IPS-NIHi7 (cell line): ENCODE measurements around the gene FXYD1.
"Not testable (repeated sequence)": the region's sequence is repeated elsewhere in the genome, so short reads cannot be mapped to it uniquely, and the experiment has no call there.

Experiments used
- DNase-seq: peaks from one replicate; pipeline ENCODE4 v3.0.0; 2012; ENCODE audit warnings: mixed read lengths; ENCODE audit errors: extremely low spot score

Gene FXYD1

GRCh38 chr19:35138305-35138892 is at the start of gene FXYD1:
Gene FXYD1, plus strand, starts transcription at chr19:35138824. Its CDS starts 1,256 bp downstream, at chr19:35140080.
- no peak for DNase-seq

- no peak for DNase-seq
Measured at GRCh38 chr19:35089554-35089953, 49.1 kb upstream of the FXYD1 start.

GRCh38 chr19:35090160-35090505 is 48.5 kb upstream of the FXYD1 start:
- no peak for DNase-seq

GRCh38 chr19:35090506-35091214 is 48.0 kb upstream of the FXYD1 start:
- peak; percentile 84 for DNase-seq

- DNase-seq, result no peak
Measured at GRCh38 chr19:35093430-35093829, 45.2 kb upstream of the FXYD1 start.

DNA sequence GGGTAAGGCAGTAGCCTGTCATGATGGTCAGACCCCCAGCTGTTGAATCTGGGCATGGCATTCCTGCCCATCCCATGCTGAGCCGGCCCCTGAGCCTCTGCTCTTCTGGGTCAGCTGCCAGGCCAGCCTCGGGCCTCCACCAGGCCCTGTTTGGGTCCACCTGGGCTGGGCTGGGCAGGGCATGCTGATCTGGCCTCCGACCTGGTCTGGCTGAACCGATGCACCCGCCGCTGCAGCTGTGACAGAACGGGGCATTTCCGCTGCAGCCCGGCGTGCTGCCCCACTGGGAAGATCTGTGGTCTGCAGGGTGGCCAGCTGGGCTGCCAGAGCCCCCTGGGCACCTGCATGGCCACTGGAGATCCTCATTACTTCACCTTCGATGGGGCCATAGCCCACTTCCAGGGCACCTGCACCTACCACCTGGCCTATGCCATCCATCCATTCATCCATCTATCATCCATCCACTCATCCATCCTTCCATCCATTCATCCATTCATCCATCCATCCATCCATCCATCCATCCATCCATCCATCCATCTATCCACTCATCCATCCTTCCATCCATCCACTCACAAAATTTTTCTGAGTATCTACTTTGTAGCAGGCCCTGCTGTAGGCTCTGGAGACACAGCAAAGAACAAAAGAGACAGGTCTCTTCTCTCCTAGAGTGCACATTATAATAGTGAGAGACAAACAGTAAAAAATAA is 44.5 kb upstream of the FXYD1 start:
- no peak for DNase-seq

DNA sequence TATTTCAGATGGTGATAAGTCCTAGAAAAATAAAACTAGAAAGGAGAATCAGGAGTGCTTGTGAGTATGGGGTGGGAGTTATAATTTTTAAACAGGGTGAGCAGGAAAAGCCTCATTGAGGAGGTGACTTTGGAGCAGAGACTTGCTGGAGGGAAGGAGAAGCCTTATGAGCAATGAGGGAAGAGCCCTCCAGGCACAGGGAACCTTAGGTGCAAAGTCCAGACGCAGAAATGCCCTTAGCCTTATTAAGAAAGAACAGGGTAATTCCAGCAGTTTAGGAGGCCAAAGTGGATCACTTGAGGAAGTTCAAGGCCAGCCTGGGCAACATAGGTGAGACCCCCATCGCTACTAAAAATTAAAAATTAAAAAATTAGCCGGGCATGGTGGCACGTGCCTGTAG is 44.0 kb upstream of the FXYD1 start:
- no peak for DNase-seq

DNA sequence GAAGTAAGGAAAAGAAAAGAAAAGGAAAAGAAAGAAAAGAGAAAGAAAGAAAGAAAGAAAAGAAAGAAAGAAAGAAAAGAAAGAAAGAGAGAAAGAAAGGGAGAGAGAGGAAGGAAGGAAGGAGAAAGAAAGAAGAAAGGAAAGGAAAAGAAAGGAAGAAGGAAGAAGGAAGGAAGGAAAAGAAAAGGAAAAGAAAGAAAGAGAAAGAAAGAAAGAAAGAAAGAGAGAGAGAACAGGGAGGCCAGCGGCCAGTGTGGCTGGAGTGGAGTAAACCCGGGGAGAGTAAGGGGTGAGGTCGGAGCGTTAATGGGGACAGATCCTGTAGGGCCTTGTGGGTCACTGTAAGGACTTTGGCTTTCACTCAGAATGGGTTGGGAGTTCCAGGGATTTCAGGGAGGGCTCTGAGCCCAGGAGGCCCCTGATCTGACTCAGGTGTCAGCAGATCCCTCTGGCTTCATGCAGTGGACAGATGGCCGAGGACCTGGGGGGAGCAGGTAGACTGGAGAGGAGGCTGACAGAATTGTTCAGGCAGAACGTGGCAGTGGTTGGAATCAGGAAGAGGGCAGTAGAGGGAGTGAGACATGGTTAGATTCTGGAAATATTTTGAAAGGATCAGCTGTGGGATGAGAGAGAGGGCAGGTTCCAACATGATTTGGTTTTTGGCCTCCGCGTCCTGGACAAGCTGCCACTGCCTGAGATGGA is 42.8 kb upstream of the FXYD1 start:
- no peak for DNase-seq

- DNase-seq, result no peak
Measured at GRCh38 chr19:35098413-35099049, 40.1 kb upstream of the FXYD1 start.

DNA sequence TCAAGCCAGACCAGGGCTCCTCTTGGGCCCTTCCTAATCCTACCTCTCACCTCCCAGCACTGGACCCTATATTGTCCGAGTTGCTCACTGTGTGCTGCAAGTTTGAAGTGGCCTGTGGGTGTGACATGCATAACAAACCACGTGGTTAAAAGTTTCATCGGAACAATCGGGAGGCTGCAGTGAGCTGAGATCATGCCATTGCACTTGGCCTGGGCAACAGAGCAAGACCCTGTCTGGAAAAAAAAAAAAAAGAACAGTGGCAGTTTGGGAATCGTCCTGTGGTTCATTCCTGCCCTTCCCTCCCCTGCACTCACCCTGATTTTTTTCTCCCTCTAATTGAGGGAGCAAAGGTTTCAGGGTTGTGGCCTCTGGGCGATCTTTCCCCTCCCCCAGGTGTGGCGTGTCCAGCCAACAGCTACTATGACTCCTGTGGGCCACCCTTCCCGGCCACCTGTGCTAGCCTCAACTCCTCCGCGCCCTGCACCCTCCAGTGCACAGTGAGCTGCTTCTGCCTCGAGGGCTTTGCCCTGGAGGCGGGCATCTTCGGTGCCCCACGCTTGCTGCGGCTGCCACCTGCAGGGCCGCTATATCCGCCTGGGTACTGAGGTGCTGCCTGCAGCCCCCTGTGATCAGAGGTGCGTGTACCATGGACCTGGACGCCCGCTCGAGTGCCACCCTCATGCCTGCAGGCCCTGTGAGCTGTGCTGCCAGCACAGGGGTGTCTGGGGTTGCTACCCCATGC is 39.3 kb upstream of the FXYD1 start:
- DNase-seq, result no peak

DNA sequence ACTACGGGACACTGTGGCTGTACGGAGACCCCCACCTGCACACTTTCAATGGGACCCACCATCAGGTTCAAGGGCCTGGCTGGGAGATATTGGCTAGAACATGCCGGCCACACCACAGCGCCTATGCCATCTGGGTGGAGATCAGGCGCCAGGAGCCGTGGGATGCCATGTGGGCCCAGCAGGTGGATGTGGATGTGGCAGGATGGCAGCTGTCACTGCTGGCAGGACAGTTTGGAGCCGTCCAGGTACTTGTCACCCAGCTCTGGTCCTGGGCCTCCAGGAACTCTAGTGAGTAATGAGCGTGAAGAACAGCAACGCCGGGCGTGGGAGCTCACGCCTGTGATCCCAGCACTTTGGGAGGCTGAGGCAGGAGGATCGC is 38.7 kb upstream of the FXYD1 start:
- DNase-seq, result no peak

DNA sequence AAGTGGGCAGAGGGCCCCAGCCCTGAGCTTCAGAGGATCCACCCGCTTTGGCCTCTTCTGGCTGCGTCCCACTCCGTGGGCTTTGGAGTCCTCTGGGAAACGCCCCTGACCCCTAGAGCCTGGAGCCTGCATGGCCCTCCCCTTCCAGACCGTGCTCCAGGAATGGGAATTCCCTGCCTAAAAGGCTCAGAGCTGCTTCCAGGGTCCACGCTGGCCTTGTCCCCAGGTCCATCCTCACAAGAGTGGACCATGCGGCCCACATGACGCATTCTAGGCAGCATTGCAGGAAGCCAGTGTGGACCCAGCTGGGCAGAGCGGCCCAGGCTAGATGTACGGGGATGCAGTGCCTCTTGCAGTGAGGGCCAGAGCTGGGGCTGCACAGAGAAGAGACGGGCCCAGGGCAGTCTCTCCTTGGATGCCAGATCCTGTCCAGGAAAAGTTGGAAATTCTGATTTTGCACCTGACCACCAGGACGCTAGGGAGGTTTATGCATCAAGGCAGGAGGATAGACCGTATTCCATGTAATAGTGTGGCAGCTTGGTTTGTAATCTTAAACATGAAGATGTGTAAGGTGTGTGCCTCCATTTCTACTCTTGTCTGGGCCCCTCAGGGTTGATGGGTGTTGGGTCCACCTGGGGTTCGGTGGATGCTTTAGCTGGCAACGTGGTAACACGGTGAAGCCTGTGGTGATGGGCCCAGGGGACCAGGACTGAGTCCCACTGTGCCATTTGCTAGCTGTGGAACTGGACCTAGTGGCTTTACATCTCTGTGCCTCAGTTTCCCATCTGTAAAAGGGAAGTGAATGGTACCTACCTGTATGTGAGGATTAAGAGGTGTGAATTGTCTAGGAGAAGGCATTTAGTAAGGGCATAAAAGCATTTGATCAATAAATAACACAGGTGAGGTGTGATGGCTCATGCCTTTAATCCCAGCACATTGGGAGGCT is 37.8 kb upstream of the FXYD1 start:
- DNase-seq, result no peak

- not testable (repeated sequence) for DNase-seq
Measured at GRCh38 chr19:35101949-35102348, 36.7 kb upstream of the FXYD1 start.

GRCh38 chr19:35103614-35104013 is 35.0 kb upstream of the FXYD1 start:
- not testable (repeated sequence) for DNase-seq

- no peak for DNase-seq
Measured at GRCh38 chr19:35104361-35104760, 34.3 kb upstream of the FXYD1 start.

GRCh38 chr19:35105047-35105410 is 33.6 kb upstream of the FXYD1 start:
- no peak for DNase-seq

DNA sequence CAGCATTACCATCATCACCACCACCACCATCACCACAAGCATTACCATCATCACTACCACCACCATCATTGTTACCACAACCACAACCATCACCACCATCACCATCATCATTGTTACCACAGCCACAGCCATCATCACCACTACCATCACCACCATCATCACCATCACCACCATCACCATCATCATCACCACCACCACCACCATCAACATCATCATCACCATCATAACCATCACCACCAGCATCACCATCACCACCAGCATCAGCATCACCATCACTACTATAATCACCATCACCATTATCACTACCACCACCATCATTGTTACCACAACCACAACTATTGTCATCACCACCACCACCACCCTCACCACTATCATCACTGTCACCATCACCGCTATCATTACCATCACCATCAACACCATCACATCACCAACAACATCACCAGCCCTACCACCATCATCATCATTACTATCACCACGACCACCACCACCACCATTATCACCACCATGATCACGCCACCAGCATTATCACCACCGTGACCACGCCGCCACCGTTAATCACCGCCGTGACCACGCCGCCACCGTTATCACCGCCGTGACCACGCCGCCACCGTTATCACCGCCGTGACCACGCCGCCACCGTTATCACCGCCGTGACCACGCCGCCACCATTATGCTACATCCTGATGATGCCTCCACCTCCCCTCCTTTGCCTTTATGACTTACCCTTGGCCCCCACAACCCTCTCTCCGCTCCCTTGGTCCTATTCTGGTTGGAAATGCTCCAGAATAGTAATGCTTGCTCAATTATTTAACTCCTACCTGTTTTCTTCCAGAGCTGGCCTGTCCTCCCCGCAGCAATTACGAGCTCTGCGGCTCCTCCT is 33.0 kb upstream of the FXYD1 start:
- DNase-seq, result no peak

DNA sequence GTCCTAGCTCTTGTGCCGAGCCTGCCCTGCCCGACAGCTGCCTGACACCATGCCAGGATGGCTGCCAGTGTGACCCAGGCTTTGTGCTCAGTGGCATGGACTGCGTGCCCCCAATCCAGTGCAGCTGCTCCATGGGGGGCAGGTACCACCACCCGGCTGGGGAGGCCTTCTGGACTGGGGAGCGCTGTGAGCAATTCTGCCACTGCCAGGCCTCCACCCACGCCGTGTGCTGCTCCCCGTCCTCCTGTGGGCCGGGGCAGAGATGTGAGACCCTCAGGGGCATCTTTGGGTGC is 32.4 kb upstream of the FXYD1 start:
- no peak for DNase-seq

DNA sequence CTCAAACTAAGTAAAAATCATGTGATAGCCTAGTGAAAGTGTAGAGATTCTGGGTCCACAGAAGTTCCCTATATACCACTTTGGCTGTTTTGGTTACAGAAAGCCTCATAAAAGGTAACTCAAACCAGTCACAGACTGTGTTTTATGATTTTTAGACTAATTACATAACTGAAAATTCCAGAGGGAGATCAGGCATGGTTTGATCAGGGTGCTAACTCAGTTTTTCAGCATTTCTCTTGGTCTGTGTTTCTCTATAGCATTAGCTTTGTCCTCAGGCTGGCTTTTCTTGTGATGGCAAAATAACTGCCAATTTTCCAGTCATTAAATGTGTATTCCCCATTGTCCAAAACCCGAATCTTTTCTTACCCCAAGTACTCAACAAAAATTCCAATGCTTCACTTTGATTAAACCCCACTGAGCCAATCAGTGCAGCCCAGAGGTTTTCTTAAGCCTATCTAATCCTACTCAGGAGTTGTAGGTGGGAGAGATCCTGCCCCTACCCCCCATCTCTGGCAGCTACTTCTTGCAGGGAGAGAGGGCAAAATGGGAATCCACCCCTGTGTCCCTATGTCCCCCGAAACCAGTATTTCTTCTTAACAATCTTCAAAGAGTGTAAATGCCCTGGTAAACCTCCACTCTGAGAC is 31.6 kb upstream of the FXYD1 start:
- DNase-seq, result no peak
